NCI-H774 (cell line): Measurements from ENCODE around the gene RABGEF1.
"Not testable (repeated sequence)": the region's sequence is repeated elsewhere in the genome, so short reads cannot be mapped to it uniquely, and the experiment has no call there.

Experiments
- DNase-seq: peaks from one replicate; lab custom pipeline; 2025; lab: John Stamatoyannopoulos, UW

RABGEF1 gene

DNA sequence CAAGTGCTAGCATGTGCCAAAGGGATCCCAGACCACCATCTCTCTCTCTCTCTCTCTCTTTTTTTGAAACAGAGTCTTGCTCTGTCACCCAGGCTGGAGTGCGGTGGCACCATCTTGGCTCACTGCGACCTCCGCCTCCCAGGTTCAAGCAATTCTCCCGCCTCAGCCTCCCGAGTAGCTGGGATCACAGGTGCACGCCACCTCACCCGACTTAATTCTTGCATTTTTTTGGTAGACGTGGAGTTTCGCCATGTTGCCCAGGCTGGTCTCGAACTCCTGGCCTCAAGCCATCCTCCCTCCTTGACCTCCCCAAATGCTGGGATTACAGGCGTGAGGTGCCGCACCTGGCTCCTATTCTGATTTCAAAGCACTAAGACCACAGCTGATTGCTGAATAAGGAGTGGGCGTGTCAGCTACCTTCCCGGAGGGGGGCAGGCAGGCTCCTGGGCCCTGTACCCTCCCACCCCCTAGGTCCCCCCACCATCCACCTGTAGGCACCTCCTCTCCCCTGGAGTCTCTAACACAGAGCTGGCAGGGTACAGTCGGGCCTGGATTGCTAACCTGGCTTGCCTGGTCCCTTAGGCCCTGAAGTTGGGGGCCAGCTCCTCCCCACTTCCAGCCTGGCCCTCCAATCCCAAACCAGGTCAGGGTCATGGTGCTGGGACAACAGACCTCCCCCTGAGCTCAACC is 74.8 kb downstream of the RABGEF1 start:
- DNase-seq = not testable (repeated sequence)

DNA sequence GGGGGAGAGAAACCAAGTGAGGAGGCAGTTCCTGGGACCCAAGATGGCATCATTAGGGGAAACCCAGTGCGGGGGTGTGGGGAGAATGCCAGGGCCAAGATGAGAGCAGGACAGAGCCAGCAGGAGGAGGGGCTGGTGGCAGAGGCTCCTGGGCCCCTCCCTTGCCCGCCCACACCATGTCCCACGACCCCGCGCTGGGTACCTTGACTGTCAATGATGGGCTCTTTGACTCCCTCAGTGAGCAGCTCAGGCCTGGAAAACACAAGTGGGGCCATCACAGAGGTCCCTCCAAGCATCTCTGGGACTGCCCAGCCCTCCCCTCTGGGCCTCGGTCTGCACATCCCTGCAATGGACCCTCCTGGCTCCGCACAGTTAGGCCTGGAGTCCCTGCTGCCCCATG is 75.4 kb downstream of the RABGEF1 start:
- DNase-seq = no peak

DNA sequence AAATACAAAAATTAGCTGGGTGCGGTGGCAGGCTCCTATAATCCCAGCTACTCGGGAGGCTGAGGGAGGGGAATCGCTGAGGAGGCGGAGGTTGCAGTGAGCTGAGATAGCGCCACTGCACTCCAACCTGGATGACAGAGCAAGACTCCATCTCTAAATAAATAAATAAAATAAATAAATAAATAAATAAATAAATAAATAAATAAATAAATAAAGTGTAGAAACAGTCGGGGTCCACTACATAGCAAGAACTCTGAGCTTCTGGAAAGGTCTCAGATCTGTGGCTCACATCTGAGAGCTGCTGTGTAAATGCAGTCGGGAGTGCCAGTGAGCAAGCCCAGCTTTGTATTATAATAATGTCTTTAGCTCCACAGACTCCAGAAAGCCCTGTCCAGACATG is 76.1 kb downstream of the RABGEF1 start:
- not testable (repeated sequence) for DNase-seq

DNA sequence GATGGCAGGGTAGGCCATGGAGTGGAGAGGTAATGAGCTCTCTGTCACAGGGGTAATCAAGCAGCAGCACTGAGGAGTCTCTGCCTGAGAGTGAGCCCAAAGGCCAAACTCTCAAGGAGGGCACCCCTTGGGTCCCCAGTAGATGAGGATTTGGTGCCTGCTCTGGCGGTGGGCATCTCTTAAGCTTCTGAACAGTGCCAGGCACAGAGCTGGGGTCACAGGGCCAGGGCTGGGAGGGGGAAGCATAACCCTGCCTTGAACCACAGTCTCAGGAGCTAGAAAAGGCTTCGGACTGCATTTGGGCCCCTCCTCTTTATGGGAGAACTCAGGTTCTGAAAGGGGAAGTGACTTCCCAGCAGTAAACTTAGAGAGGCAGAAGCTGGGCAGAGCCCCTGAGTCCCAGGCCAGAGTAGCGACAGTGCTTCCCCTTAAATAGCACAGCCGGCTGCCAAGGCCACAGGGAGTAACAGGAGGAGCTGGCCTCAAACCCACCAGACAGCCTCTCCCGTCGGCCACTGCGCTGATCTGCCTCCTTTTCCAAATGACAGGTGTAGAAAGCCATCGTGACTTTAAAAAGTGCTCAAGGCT is 76.8 kb downstream of the RABGEF1 start:
- not testable (repeated sequence) for DNase-seq

DNA sequence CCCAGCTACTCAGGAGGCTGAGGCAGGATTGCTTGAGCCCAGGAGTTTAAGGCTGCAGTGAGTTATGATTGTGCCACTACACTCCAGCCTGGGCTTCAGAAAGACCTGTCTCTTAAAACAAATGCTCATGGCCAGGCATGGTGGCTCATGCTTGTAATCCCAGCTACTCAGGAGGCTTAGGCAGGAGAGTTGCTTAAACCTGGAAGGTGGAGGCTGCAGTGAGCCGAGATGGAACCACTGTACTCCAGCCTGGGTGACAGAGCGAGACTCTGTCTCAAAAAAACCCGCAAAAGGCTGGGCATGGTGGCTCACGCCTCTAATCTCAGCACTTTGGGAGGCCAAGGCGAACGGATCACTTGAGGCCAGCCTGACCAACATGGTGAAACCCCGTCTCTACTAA is 77.4 kb downstream of the RABGEF1 start:
- not testable (repeated sequence) for DNase-seq

DNA sequence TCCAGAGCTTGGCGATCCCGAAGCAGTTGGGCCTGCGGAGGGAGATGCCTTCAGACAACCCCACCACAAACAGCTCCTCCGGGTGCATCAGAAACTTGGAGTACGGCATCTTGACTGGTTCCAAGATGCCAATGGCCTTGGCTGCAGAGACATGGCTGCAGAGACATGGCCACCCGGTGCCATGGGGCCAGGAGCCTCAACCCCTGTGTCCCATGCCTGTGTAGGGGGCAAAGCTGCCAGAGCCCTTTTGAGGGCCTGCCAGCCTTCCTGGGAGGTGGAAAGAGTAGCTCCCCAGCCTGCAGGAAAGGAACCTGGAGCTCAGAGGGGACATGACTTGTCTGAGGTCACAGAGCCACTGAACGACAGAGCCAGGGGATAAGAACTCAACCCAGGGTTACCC is 83.5 kb downstream of the RABGEF1 start:
- DNase-seq = no peak

DNA sequence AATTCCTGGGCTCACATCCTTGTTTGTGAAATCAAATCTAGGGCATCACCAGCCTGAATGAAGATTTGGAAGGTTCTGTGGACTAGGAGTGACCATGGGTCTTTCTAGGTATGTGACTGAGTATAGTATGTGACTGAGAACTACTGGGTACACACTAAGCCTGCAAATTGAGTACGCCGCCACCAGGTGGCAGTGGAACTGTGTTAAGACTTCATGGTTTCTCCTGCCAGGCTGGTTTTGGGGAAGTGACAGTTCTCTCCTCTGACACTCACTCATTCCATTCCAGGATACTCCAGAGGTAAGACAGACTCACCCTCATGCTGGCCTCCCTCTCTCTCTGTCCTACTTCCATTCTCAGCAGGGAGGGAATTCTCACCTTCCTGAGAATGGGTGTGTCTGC is 85.0 kb downstream of the RABGEF1 start:
- DNase-seq = not testable (repeated sequence)

DNA sequence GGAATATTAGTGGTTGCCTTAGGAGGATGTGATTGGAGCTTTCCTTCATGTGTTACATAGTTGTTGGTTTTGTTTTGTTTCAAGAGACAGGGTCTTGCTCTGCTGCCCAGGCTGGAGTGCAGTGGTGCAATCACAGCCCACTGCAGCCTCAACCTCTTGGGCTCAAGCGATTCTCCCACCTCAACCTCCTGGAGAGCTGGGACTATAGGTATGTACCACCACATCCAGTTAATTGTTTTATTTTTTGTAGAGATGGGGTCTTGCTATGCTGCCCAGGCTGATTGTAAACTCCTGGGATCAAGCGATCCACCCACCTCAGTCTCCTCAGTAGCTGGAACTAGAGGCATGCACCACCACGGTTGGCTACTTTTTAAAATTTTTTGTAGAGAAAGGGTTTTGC is 86.1 kb downstream of the RABGEF1 start:
- DNase-seq = no peak

DNA sequence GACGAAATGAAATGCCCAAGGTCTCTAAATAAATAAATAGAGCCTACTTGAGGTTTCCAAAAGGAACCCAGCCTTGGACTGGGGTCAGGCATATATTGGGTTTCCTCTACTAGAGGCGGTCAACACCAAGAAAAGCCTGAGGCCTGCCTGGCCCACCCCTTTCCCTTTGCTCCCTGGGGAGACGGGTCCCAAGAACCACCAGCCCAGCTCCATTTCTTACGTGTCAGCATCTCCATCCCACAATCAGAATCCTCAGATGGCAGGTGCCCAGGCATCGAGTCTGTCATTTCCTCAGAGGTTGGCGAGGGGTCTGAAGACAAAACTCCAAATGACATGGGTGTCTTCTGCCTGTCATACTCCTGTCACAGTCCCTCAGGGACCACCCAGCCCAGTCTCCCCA is 90.4 kb downstream of the RABGEF1 start:
- DNase-seq = not testable (repeated sequence)

DNA sequence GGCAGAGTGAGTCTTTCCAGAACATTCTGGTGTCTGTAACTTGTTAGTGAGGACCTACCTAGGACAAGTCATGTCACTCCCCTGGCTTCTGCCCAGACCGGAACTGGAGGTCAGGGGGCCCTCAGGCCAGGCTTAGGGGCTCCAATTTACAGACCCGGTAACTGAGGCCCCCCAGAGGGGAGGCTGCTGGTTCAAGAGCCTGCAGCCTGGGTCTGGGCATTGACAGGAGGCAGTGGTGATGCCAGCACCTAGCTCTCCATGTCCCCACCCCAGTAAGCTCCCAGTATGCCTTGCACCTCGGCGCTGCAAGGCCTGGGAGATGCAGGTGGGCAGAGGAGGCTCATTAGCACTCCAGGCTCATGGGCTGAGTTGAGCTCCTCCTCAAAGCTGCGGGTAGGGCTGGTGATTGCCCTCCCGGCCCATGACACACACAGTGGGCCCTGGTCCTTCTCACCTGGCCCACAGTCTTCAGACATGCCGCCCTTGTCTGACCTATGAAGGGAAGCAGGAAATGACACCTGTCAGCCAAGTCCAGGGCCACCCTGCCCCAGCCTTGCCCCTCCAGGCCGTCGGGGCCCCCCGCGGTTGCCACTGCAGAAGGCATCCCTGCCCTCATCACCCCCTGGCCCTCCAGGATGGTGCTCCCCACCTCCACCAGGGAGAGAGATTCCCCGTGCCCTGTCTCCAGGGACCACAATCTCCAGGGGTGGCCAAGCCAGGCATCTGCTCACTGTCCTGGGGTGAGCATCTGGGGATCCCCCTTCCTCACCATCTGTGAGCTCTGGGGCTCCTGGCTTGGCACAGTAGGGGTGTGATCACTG is 92.2 kb downstream of the RABGEF1 start:
- no peak for DNase-seq

DNA sequence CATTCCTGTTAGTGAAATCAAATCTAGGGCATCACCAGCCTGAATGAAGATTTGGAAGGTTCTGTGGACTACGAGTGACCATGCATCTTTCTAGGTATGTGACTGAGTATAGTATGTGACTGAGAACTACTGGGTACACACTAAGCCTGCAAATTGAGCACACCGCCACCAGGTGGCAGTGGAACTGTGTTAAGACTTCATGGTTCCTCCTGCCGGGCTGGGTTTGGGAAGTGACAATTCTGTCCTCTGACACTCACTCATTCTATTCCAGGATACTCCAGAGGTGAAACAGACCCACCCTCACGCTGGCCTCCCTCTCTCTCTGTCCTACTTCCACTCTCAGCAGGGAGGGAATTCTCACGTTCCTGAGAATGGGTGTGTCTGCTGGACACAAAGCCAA is 96.5 kb downstream of the RABGEF1 start:
- DNase-seq = no peak

DNA sequence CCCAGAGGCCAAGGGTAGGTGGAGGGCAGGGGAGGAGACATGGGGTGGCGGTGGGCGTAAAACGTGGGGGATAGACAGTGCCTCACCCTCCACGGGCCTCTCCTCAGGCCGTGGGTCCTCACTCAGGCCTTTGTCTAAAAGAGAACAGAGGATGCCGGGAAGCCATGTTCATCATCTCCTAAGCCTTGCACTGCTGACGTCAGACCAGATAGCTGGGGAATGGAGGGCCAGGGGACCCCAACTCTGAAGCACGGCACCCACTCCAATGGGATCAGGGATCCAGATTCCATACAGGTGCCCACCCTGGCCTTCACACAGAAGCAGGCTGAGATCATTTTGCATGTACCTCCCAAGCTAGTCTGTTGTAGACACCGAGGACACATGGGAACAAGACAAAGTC is 97.1 kb downstream of the RABGEF1 start:
- no peak for DNase-seq

DNA sequence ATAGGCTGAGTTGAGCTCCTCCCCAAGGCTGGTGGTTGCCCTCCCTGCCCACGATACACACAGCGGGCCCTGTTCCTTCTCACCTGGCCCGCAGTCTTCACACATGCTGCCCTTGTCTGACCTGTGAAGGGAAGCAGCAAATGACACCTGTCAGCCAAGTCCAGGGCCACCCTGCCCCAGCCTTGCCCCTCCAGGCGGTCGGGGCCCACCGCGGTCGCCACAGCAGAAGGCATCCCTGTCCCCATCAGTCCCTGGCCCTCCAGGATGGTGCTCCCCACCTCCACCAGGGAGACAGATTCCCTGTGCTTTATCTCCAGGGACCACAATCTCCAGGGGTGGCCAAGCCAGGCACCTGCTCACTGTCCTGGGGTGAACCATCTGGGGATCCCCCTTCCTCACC is 99.3 kb downstream of the RABGEF1 start:
- no peak for DNase-seq

DNA sequence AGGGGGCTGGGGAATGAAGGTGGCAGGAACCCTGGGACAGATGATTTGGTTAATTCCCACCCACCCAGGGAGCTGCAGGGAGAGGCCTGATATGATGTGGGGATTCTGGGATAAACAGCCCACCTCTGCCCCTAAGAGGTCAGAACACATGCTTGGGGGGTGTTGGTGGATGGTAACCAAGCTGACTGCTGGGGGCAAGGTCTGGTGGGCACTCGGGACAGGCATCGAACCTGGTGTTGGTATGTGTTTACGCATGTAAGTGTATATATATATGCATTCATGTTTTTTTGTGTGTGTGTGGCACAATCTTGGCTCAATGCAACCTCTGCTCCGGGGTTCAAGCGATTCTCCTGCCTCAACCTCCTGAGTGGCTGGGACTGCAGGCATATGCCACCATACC is 99.8 kb downstream of the RABGEF1 start:
- DNase-seq = no peak

DNA sequence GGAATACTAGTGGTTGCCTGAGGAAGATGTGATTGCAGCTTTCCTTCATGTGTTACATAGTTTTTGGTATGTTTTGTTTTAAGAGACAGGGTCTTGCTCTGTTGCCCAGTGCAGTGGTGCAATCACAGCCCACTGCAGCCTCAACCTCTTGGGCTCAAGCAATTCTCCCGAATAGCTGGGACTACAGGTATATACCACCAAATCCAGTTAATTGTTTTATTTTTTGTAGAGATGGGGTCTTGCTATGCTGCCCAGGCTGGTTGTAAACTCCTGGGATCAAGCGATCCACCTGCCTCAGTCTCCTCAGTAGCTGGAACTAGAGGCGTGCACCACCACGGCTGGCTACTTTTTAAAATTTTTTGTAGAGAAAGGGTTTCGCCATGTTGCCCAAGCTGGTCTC is 101.4 kb downstream of the RABGEF1 start:
- DNase-seq = no peak

DNA sequence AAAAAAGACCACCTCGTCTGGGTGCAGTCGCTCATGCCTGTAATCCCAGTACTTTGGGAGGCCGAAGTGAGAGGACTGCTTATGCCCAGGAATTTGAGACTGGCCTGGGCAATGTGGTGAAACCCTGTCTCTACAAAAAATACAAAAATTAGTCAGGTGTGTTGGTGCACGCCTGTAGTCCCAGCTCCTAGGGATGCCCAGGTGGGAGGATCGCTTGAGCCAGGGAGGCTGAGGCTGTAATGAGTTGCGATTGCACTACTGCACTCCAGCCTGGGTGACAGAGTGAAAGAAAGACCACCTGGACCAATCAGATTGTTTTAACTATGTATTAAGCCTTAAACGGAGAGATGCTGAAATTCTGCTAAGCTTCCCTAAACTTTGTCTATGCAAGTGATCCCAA is 103.0 kb downstream of the RABGEF1 start:
- not testable (repeated sequence) for DNase-seq

DNA sequence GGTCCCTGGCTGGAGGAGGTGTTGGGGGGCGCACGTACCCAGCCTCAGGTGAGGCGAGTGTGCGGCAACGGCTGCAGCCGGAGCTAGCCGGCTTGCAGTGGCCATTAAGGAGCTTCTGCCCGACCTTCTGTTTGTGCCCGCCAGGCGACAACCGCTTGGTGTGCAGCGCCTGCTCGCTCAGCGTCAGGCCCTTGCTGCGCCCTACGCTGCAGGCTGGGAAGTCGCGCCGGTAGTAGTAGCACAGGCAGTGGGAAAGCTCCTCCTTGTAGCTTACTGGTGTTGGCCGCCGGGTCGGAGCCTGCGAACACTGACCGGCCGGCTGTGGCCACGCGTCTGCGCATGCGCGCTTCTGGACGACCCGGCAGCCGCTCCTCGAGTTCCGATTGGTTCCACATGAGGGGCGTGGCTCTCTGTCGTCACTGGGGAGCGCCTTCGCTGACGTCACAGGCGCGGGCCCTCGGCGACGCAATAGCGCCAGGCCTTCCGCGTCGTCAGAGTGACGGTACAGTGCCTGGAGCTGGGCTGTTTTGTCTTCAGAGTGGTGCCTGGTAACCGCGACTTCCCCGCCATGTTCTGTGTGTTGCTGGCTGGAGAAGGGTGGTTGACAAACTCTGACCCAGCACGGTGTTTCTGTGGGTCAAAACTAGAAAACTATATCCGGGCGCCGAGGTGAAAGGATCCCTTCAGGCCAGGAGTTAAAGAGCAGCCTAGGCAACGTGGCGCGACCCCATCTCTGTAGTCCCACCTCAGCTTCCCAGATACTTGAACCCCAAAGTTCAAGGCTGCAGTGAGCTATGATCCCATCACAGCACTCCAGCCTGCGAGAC is 104.2 kb downstream of the RABGEF1 start:
- peak; percentile 97 for DNase-seq

DNA sequence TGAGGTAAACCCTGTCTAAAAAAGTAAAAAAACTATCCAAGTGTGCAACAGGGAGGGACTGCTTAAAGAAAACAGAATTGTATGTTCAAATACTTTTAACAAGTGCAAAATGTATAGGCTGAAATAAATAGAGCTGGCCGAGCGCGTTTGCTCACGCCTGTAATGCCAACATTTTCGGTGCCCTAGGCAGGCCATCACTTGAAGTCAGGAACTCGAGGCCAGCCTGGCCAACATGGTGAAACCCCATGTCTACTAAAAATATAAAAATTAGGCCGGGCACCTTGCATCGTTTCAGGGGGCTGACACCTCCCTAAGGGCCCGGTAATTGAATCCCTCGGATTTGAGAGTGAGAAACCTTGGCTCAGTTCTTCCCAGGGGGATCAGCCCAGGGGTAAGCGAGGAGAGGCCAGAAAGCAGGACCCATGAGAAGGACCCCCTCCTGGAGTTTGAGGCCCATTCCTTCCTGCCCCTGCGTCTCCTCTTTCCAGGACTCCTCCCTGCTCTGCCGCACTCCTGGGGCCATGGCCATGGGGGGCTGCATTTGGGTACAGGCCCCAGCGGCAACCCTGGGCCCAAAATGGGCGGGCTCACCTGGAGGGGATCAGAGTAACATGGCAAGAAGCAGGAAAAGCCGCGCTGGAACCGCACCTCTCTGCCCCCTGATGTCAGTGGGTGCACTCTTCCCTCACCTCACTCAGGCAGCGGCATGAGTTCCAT is 105.0 kb downstream of the RABGEF1 start:
- no peak for DNase-seq

DNA sequence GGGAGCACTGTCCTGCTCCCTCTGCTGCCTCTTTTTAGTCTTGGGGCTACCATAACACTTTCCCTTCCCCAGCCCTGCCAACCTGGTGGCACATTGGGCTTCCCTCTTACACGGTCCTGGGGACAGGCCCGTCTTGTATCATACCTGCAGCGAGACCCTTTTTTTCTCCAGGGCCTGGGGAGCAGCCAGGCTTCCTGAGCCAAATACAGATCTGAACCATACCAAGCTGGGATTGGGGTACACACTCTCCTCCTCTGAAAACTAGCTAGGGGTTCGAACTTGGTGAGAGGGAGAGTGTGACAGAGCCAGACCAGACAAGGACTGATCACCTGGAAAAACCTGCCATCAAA is 105.5 kb downstream of the RABGEF1 start:
- not testable (repeated sequence) for DNase-seq

DNA sequence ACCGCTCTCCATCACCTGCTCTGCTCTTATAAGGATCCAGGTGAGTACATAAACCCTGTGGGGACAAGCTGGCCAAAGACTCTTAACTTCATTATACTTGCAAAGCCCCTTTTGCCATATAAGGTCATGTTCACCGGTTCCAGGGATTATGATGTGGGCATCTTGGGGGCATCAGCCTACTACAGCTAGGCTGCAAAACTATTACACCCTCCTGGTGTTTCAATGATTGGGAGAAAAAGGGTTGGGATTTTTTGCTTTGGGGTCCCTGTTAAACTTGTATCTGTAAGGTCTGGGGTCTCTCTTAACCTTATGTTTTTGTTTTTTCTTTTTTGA is 107.0 kb downstream of the RABGEF1 start:
- DNase-seq = not testable (repeated sequence)

DNA sequence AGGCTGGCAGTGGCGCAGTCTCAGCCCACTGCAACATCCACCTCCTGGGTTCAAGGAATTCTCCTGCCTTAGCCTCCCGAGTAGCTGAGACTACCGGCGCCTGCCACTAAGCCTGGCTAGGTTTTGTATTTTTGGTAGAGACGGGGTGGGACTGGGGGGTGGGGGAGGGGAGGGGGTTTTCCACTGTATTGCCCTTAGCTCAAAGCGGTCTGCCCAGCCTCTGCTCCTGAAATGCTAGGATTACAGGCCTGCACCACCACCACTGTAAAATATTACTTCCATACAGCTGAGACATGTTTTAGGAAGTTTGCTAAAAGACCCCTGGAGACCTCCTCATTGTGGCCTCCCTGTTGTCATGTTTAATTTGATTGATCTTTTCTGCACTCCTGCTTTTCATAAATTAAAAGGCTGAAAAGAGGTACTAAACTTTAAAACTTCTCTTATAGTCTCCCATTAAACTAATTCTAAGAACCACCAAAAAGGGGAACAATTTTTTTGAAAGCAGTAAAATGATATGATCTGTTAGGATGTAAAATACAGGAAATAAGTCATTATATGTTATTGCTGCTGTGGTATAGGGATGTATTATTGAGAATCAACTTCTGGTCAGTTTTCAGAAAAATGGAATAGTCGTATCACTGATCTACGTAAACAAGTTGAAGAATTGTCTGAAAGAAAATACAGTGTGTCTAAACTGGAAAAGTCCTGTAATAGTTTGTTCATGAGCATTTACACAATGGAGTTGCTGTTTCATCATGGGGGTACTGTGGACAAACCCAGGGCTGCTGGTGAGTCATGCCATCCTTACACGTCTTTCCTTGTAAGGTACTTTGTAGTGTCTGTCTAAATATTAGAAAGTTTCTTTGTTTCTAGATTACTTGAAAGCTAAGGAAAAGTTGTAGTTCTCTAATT is 107.6 kb downstream of the RABGEF1 start:
- no peak for DNase-seq
